DMS 273 (cell line): ENCODE measurements around the gene GAS7.
"Not testable (repeated sequence)": the region's sequence is repeated elsewhere in the genome, so short reads cannot be mapped to it uniquely, and the experiment has no call there.

Experiments used
- DNase-seq: peaks from one replicate; lab custom pipeline; 2025; ENCODE audit not compliant: unreplicated experiment; lab: John Stamatoyannopoulos, UW

Gene GAS7

GRCh38 chr17:10114931-10115535 lies 83.4 kb downstream of the GAS7 start:
- peak; percentile 35 for DNase-seq

- no peak for DNase-seq
Measured at GRCh38 chr17:10112962-10113361, 85.4 kb downstream of the GAS7 start.

GRCh38 chr17:10111907-10112452 lies 86.4 kb downstream of the GAS7 start:
- no peak for DNase-seq

- no peak for DNase-seq
Measured at GRCh38 chr17:10109146-10109545, 89.3 kb downstream of the GAS7 start.

GRCh38 chr17:10107316-10108165 lies 90.9 kb downstream of the GAS7 start:
- no peak for DNase-seq

- no peak for DNase-seq
Measured at GRCh38 chr17:10106067-10106466, 92.3 kb downstream of the GAS7 start.

GRCh38 chr17:10105513-10106001 lies 92.8 kb downstream of the GAS7 start:
- no peak for DNase-seq

- no peak for DNase-seq
Measured at GRCh38 chr17:10103712-10104111, 94.7 kb downstream of the GAS7 start.

- no peak for DNase-seq
Measured at GRCh38 chr17:10102817-10103216, 95.6 kb downstream of the GAS7 start.

- no peak for DNase-seq
Measured at GRCh38 chr17:10099051-10099571, 99.3 kb downstream of the GAS7 start.

- no peak for DNase-seq
Measured at GRCh38 chr17:10096596-10096995, 101.8 kb downstream of the GAS7 start.

GRCh38 chr17:10095295-10095694 lies 103.1 kb downstream of the GAS7 start:
- not testable (repeated sequence) for DNase-seq

GRCh38 chr17:10094797-10095196 lies 103.6 kb downstream of the GAS7 start:
- no peak for DNase-seq

GRCh38 chr17:10092595-10092994 lies 105.8 kb downstream of the GAS7 start:
- DNase-seq = no peak

GRCh38 chr17:10091046-10091445 lies 107.4 kb downstream of the GAS7 start:
- no peak for DNase-seq

GRCh38 chr17:10089196-10089804 lies 109.1 kb downstream of the GAS7 start:
- DNase-seq = no peak

GRCh38 chr17:10088444-10088843 lies 110.0 kb downstream of the GAS7 start:
- DNase-seq = no peak

- DNase-seq = no peak
Measured at GRCh38 chr17:10087355-10087754, 111.1 kb downstream of the GAS7 start.

GRCh38 chr17:10083864-10084263 lies 114.5 kb downstream of the GAS7 start:
- no peak for DNase-seq

- DNase-seq = no peak
Measured at GRCh38 chr17:10082795-10083194, 115.6 kb downstream of the GAS7 start.

- DNase-seq = no peak
Measured at GRCh38 chr17:10081571-10082169, 116.7 kb downstream of the GAS7 start.
